Fibroblast of lung (primary cell): ENCODE results near the gene POLR1C. TPM values are rescaled to one million over a fixed set of nuclear protein-coding genes. Genes with fewer than 3 reads are reported as not detected.
"Not testable (repeated sequence)": the region's sequence is repeated elsewhere in the genome, so short reads cannot be mapped to it uniquely, and the experiment has no call there.

ENCODE experiments used
- DNase-seq, 2 donors: peaks; one replicate each; pipeline versions ENCODE4 v3.0.0 to v3.0.0-alpha.2; 2010; ENCODE audit warnings: low read depth in 2 of 2
- H2AFZ ChIP-seq: 2 replicates; pipeline ENCODE4 v1.5.1; 2012; ENCODE audit warnings: low read length, control low read depth, inconsistent platforms
- H3K27ac ChIP-seq: 2 replicates; pipeline ENCODE4 v1.5.1; 2011; ENCODE audit warnings: low read length, control low read depth; ENCODE audit not compliant: insufficient read depth
- H3K27me3 ChIP-seq: 2 replicates; pipeline ENCODE4 v1.5.1; 2011; ENCODE audit warnings: mild to moderate bottlenecking, low read length; ENCODE audit not compliant: control insufficient read depth, insufficient read depth
- H3K36me3 ChIP-seq: 2 replicates; pipeline ENCODE4 v1.5.1; 2011; ENCODE audit warnings: low read length; ENCODE audit not compliant: control insufficient read depth, insufficient read depth
- H3K4me1 ChIP-seq: 2 replicates; pipeline ENCODE4 v1.5.1; 2011; ENCODE audit warnings: low read length; ENCODE audit not compliant: control insufficient read depth, insufficient read depth; ENCODE audit errors: extremely low read depth
- H3K4me2 ChIP-seq: 2 replicates; pipeline ENCODE4 v1.5.1; 2011; ENCODE audit warnings: low read length, control low read depth; ENCODE audit not compliant: insufficient read depth; ENCODE audit errors: extremely low read depth
- H3K4me3 ChIP-seq, 4 experiments: fragments of 200-600 bp in 1 of 4; sonication (generic) in 1 of 4; replicated peaks in 1 of 4; 2 replicates each; pipeline ENCODE4 v1.5.1; 2011 to 2016; ENCODE audit warnings: low read length in 4 of 4, low read depth in 3 of 4, mild to moderate bottlenecking in 3 of 4, control low read depth in 2 of 4, inconsistent platforms in 1 of 4, mixed read lengths in 1 of 4; ENCODE audit not compliant: insufficient read depth in 1 of 4; ENCODE audit errors: control extremely low read depth in 1 of 4
- H3K79me2 ChIP-seq: 2 replicates; pipeline ENCODE4 v1.5.1; 2012; ENCODE audit warnings: mild to moderate bottlenecking, low read length, inconsistent platforms; ENCODE audit not compliant: control insufficient read depth, insufficient read depth
- H3K9ac ChIP-seq: 2 replicates; pipeline ENCODE4 v1.5.1; 2011; ENCODE audit warnings: mild to moderate bottlenecking, low read length, control low read depth; ENCODE audit not compliant: insufficient read depth
- H3K9me3 ChIP-seq: 2 replicates; pipeline ENCODE4 v1.5.1; 2012; ENCODE audit warnings: low read depth, low read length; ENCODE audit not compliant: control insufficient read depth, insufficient read depth
- H4K20me1 ChIP-seq: 2 replicates; pipeline ENCODE4 v1.5.1; 2011; ENCODE audit warnings: low read length; ENCODE audit not compliant: control insufficient read depth, insufficient read depth; ENCODE audit errors: extremely low read depth
- CTCF ChIP-seq, 2 donors: IDR thresholded peaks in 1 of 2; conservative IDR thresholded peaks in 1 of 2; 1 replicate in 1 of 2; 2 replicates in 1 of 2; pipeline ENCODE4 v1.5.1; 2011 to 2012; ENCODE audit warnings: low read length in 2 of 2, control low read depth in 1 of 2, inconsistent platforms in 1 of 2, low read depth in 1 of 2, mild to moderate bottlenecking in 1 of 2
- EZH2 ChIP-seq: IDR thresholded peaks from 2 replicates; pipeline ENCODE4 v1.5.1; 2012; ENCODE audit warnings: low read length, control low read depth, mild to moderate bottlenecking; ENCODE audit errors: missing control alignments
- polyA plus RNA-seq, 2 donors: library from polyadenylated mRNA; depleted of rRNA in 1 of 2; stranded (reverse) in 1 of 2; unstranded in 1 of 2; fragments of >200 nt; gene quantifications; 2 replicates each; pipeline ENCODE4 v1.2.1, GENCODE V29; 2011 to 2012; ENCODE audit warnings: missing spikeins in 1 of 2
- total RNA-seq: library from RNA; depleted of rRNA; stranded (reverse); fragments of >200 nt; gene quantifications from 2 replicates; pipeline ENCODE4 v1.2.1, GENCODE V29; 2014

Gene POLR1C
- total and polyA plus RNA-seq, 2 donors (not counting 1 experiment from before 2014, with no cell fraction given): 27.4 to 39.7 TPM

- Histone ChIP-seq H3K36me3 (peaks cover 10% of the 10 kb centered on the region), H3K27me3 (no peaks in the 10 kb centered on the region), H3K79me2 (no peaks in the 10 kb centered on the region), H3K4me3 (no peak overlapping the region), H3K27ac (no peak overlapping the region), H3K9ac (no peak overlapping the region), H4K20me1 (no peaks in the 10 kb centered on the region), H3K4me1 (no peaks in the 10 kb centered on the region), H2AFZ (no peak overlapping the region), H3K4me2 (no peak overlapping the region), H3K9me3 (no peaks in the 10 kb centered on the region)
- TF ChIP-seq EZH2: no peak
- DNase-seq: no peak
Observed at GRCh38 chr6:43547222-43547621, 30.3 kb downstream of the POLR1C start.

- not testable (repeated sequence) for H3K27me3 ChIP-seq
- H3K36me3 ChIP-seq: peaks cover 13% of the 10 kb centered on the region
Observed at GRCh38 chr6:43557620-43558019, 40.7 kb downstream of the POLR1C start.

GRCh38 chr6:43559328-43559727, 42.4 kb downstream of the POLR1C start:
- peaks cover 11% of the 10 kb centered on the region for H3K36me3 ChIP-seq

More at GRCh38 chr6:43557620-43558019, 40.7 kb downstream of the POLR1C start:
- not testable (repeated sequence) for H4K20me1 ChIP-seq, H3K4me1 ChIP-seq, H3K79me2 ChIP-seq, H3K27ac ChIP-seq, H3K4me3 ChIP-seq, H2AFZ ChIP-seq, H3K9me3 ChIP-seq, H3K9ac ChIP-seq, H3K4me2 ChIP-seq, DNase-seq

More at GRCh38 chr6:43559328-43559727, 42.4 kb downstream of the POLR1C start:
- Histone ChIP-seq H3K27me3 (no peaks in the 10 kb centered on the region), H2AFZ (no peak overlapping the region), H4K20me1 (no peaks in the 10 kb centered on the region), H3K9me3 (no peaks in the 10 kb centered on the region), H3K4me1 (no peaks in the 10 kb centered on the region), H3K79me2 (no peaks in the 10 kb centered on the region), H3K27ac (no peak overlapping the region), H3K4me3 (no peak overlapping the region), H3K4me2 (no peak overlapping the region), H3K9ac (no peak overlapping the region)
- TF ChIP-seq CTCF (conservative IDR thresholded peaks at IDR 0.05 in 1 of 2, IDR thresholded peaks at IDR 0.05 in 1 of 2; ENCODE audit: low read depth in 1 of 2, low read length in 2 of 2) (no peak), EZH2 (no peak)
- no peak for DNase-seq
